ENCODE results near the gene CIAO2A. TPM values are rescaled to one million over a fixed set of nuclear protein-coding genes. Genes with fewer than 3 reads are reported as not detected.

Gene CIAO2A
- total RNA-seq, 2 donors from 2014 or later = 43.6 to 73.7 TPM

DNA sequence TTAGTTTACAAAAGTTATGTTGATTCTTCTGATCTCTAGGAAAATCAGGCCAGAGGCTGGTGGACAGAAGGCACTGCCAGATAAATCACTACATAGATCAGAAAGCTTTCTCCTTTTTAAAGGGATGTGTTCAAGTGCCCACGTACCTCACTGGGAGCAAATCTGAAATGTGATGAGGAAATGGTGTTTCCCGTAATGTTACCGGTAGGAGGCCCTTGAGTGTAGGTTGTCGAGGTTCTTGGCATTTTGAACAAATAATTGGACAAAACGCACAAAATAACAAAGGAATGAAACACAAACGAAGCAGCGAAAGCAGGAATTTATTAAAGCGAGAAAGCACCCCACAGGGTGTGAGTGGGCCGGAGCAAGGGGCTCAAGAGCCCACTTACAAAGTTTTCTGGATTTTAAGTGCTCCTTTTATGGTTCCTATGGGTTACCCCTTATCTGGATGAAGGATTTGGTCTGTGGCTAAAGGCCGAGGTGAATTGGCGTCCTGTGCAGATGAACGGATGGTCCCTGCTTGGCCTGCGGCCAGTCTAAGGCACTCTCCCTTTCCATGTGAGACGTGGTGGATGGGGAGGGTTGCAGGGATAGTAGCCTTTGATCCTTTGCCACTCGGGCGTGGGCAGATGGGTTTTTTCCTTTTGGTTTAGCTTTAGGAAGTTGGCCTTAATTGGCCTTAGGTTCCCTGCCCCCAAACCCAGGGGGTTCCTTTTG, 3.2 kb upstream of the CIAO2A start:
- no peaks in the 10 kb centered on the region for H3K36me3 ChIP-seq
- H3K9me3 ChIP-seq = no peaks in the 10 kb centered on the region
- H3K27ac ChIP-seq = peak overlapping the region; percentile 74 to 93
- peaks cover 0 to 63% of the 10 kb centered on the region in 2 donors for H3K4me1 ChIP-seq
- peak overlapping the region; percentile 93 to 96 for H3K4me3 ChIP-seq
- TF ChIP-seq, protein P1, sequence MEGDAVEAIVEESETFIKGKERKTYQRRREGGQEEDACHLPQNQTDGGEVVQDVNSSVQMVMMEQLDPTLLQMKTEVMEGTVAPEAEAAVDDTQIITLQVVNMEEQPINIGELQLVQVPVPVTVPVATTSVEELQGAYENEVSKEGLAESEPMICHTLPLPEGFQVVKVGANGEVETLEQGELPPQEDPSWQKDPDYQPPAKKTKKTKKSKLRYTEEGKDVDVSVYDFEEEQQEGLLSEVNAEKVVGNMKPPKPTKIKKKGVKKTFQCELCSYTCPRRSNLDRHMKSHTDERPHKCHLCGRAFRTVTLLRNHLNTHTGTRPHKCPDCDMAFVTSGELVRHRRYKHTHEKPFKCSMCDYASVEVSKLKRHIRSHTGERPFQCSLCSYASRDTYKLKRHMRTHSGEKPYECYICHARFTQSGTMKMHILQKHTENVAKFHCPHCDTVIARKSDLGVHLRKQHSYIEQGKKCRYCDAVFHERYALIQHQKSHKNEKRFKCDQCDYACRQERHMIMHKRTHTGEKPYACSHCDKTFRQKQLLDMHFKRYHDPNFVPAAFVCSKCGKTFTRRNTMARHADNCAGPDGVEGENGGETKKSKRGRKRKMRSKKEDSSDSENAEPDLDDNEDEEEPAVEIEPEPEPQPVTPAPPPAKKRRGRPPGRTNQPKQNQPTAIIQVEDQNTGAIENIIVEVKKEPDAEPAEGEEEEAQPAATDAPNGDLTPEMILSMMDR (IDR thresholded peaks at IDR 0.05) = no peak
- H3K27me3 ChIP-seq = no peaks in the 10 kb centered on the region
- no peak for DNase-seq (ENCODE audit: low spot score)

- Histone ChIP-seq H3K27ac (peak within 1 kb of the TSS; percentile 74 to 93), H3K36me3 (no peaks in the 10 kb centered on the region), H3K4me1 (peaks cover 0 to 70% of the 10 kb centered on the region in 2 donors), H3K9me3 (no peaks in the 10 kb centered on the region), H3K27me3 (no peaks in the 10 kb centered on the region), H3K4me3 (peak within 1 kb of the TSS; percentile 93 to 96)
- peak; percentile 90 for DNase-seq (ENCODE audit: low spot score)
- TF ChIP-seq, protein P1 (IDR thresholded peaks at IDR 0.05) = peak in 1 of 2 donors; percentile 15
Measured at GRCh38 chr15:64095795-64096667, 2.4 kb upstream of the CIAO2A start, which contains the start of gene SNX1. Gene SNX1, plus strand, starts transcription at chr15:64095982. Its CDS starts 32 bp downstream, at chr15:64096014.

DNA sequence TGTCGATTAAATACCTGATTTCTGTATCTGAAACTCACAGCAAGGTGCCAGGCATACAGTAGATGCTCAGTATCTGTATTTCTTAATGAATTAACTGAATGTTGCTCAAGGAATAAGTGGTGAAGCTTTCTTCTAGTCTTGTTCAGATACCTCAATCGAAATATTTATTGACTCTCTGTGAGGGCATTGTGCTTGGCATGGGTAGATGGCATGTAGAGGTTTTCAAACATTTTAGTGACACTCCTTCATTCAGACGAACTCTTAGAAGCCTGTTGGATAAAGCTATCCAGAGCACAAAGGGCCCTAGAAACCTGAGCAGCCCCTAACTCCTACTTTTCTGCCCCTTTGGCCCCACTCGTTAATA, 1.8 kb upstream of the CIAO2A start:
- Histone ChIP-seq H3K27me3 (no peaks in the 10 kb centered on the region), H3K36me3 (no peaks in the 10 kb centered on the region), H3K9me3 (no peaks in the 10 kb centered on the region), H3K4me1 (peaks cover 0 to 76% of the 10 kb centered on the region in 2 donors), H3K4me3 (peak overlapping the region; percentile 93 to 96), H3K27ac (peak overlapping the region; percentile 74 to 93)
- TF ChIP-seq, protein P1 (IDR thresholded peaks at IDR 0.05) = no peak
- DNase-seq (ENCODE audit: low spot score) = no peak

GRCh38 chr15:64092864-64093626, 593 bp downstream of the CIAO2A start:
- peaks cover 10% of the 10 kb centered on the region for H3K36me3 ChIP-seq
- no peaks in the 10 kb centered on the region for H3K27me3 ChIP-seq
- no peaks in the 10 kb centered on the region for H3K9me3 ChIP-seq
- DNase-seq (ENCODE audit: low spot score) = no peak
- H3K27ac ChIP-seq = peak overlapping the region; percentile 91 to 95
- peak overlapping the region; percentile 73 to 74 for H3K4me3 ChIP-seq
- H3K4me1 ChIP-seq = peaks cover 0 to 68% of the 10 kb centered on the region in 2 donors
- TF ChIP-seq, protein P1 (IDR thresholded peaks at IDR 0.05) = peak in 1 of 2 donors; percentile 12

DNA sequence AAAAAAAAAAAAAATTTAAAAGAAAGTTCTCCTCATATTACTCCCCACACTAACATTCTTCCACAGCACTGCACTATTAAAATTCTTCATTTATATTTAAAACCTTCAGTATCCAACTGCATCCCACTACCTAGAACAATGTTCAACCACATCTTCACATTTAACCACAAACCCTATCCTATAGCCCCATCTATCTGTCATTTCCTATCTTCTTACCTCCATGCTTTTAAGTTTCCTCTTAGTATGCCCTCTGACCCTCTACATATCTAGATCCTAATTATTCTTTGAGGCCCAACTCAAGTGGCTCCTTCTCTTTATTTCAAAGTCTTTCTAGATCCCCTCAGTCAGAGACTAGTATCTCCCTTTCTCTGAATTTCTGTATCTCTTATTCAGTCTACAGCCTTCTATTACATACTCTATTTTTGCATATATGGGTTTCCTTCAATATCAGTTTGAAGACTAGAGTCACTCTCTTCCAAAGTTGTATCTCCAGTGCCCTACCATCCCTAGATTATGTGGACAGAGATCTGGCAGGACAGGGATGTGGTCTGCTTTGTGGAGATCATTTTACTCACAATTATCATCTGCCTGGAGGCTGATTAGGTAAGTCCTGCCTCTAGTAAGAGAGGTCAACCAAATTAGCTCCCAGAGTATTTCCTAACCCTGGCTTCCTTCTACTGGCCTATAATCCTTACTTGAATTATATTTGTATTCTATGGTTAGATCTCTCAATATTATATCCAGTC, 1.4 kb downstream of the CIAO2A start:
- H3K9me3 ChIP-seq = no peaks in the 10 kb centered on the region
- peaks cover 18% of the 10 kb centered on the region for H3K36me3 ChIP-seq
- H3K27me3 ChIP-seq = no peaks in the 10 kb centered on the region
- peak overlapping the region in 1 of 2 donors; percentile 73 for H3K4me3 ChIP-seq
- TF ChIP-seq, protein P1 (IDR thresholded peaks at IDR 0.05) = peak in 1 of 2 donors; percentile 9
- DNase-seq (ENCODE audit: low spot score) = no peak
- H3K4me1 ChIP-seq = peaks cover 0 to 60% of the 10 kb centered on the region in 2 donors
- H3K27ac ChIP-seq = peak overlapping the region; percentile 91 to 95

All from right atrium auricular region (tissue), 2 donors.